Panc1 (cell line): ENCODE measurements around the gene ALK. TPM values are rescaled to one million over a fixed set of nuclear protein-coding genes. Genes with fewer than 3 reads are reported as not detected.

Experiments
- ATAC-seq: fragments of 200-7000 bp; cut with Tn5 transposase; 2 replicates; pipeline ENCODE4 v1.9.1; 2020; ENCODE audit warnings: mild to moderate bottlenecking, moderate library complexity
- BruUV-seq: library from RNA; stranded (reverse); fragments of 400-500 nt; replicated peaks from 2 replicates; lab custom pipeline; 2021; lab: Mats Ljungman, UMichigan
- CTCF ChIA-PET: fragments of 300-600 bp; sonication (Branson Sonifier 250); formaldehyde crosslinking; loops from one replicate; lab custom pipeline; 2022; ENCODE audit warnings: antibody characterized with exemption; lab: Charles Lee
- POLR2A ChIA-PET: fragments of 300-600 bp; sonication (Branson Sonifier 250); formaldehyde crosslinking; loops from one replicate; lab custom pipeline; 2022; ENCODE audit warnings: antibody characterized with exemption; lab: Charles Lee
- DNase-seq: peaks from one replicate; pipeline ENCODE4 v3.0.0-alpha.2; 2010; ENCODE audit warnings: low read depth, low spot score
- H3K27ac ChIP-seq: 2 replicates; pipeline ENCODE4 v1.5.1; 2011; ENCODE audit warnings: mild to moderate bottlenecking, low read length, inconsistent platforms
- H3K27me3 ChIP-seq: fragments of 200-500 bp; sonication (Bioruptor generic); 2 replicates; pipeline ENCODE4 v1.6.0; 2014; ENCODE audit warnings: low read length, inconsistent platforms; ENCODE audit not compliant: control insufficient read depth, insufficient read depth
- H3K36me3 ChIP-seq: fragments of 200-500 bp; sonication (Bioruptor generic); 2 replicates; pipeline ENCODE4 v1.5.1; 2014; ENCODE audit warnings: inconsistent platforms, mild to moderate bottlenecking, low read length, moderate library complexity; ENCODE audit not compliant: control insufficient read depth, insufficient read depth
- H3K4me1 ChIP-seq: 2 replicates; pipeline ENCODE4 v1.5.1; 2011; ENCODE audit warnings: inconsistent platforms, mild to moderate bottlenecking, low read length, moderate library complexity; ENCODE audit not compliant: control insufficient read depth, insufficient read depth
- H3K4me3 ChIP-seq, 2 experiments: 2 replicates each; pipeline ENCODE4 v1.5.1; 2011 to 2012; ENCODE audit warnings: low read depth in 2 of 2, low read length in 2 of 2, mild to moderate bottlenecking in 2 of 2, inconsistent platforms in 1 of 2, moderate library complexity in 1 of 2
- H3K9me3 ChIP-seq: fragments of 200-500 bp; sonication (Bioruptor generic); 2 replicates; pipeline ENCODE4 v1.5.1; 2014; ENCODE audit warnings: low read depth, mild to moderate bottlenecking, inconsistent platforms, low read length, moderate library complexity; ENCODE audit not compliant: control insufficient read depth, insufficient read depth
- POLR2AphosphoS5 ChIP-seq: IDR thresholded peaks from 2 replicates; pipeline ENCODE4 v1.6.1; 2012; ENCODE audit warnings: mild to moderate bottlenecking, low read depth, low read length, moderate library complexity
- REST ChIP-seq, 2 experiments: IDR thresholded peaks; 2 replicates each; pipeline ENCODE4 v1.6.1; 2011 to 2012; ENCODE audit warnings: low read depth in 2 of 2, control low read depth in 1 of 2, low read length in 1 of 2, mild to moderate bottlenecking in 1 of 2, moderate library complexity in 1 of 2; ENCODE audit not compliant: insufficient read depth in 1 of 2
- SIN3A ChIP-seq: IDR thresholded peaks from 2 replicates; pipeline ENCODE4 v1.6.1; 2012; ENCODE audit warnings: low read depth, mild to moderate bottlenecking, low read length, moderate library complexity, borderline replicate concordance; ENCODE audit not compliant: insufficient read depth
- TCF7L2 ChIP-seq: IDR thresholded peaks from 2 replicates; pipeline ENCODE4 v1.6.1; 2011; ENCODE audit warnings: mild to moderate bottlenecking, low read depth, low read length, inconsistent platforms
- in situ Hi-C: cut with HindIII; loops from 2 replicates; pipeline ENCODE4 v1.10.0; 2016; ENCODE audit warnings: low sequenced_read_pairs, low pct_unique_long_range_greater_than_20kb
- intact Hi-C: fragments of 100-400 bp; cut with micrococcal nuclease; formaldehyde crosslinking; loops from one replicate; pipeline ENCODE4 v1.10.0; 2022; ENCODE audit not compliant: unreplicated experiment
- total RNA-seq: library from RNA; stranded (reverse); gene quantifications from one replicate; pipeline ENCODE4 v1.2.1, GENCODE V29; 2021; ENCODE audit not compliant: unreplicated experiment
- TF ChIP-seq, protein P1 (sequence below): fragments of 450-650 bp; IDR thresholded peaks from 2 replicates; pipeline ENCODE4 v1.5.1; 2017; ENCODE audit warnings: mild to moderate bottlenecking

Gene ALK
- total RNA-seq, 1 experiment from 2014 or later: not detected

DNA sequence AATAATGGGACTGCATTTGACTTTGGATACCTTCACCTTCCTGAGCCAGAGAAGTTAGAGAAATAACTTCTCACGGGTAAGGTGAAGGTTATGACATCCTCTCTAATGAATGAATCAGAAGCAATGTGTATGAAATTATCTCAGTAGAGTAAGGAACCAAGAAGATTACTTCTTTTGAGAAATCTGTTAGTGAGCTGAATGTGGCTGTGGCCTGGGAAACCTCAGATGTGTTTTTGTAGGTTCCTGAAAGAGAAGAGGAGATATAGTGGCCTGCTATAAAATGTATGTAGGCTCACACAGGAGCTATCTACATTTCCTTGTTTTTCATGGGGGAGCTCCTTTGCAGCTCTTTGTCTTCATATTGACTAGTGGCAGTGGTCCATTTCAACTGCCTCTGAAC is 543.6 kb downstream of the ALK start:
- Histone ChIP-seq H3K4me1 (no peaks in the 10 kb centered on the region), H3K4me3 (no peak overlapping the region), H3K9me3 (no peaks in the 10 kb centered on the region), H3K27me3 (peaks cover 3% of the 10 kb centered on the region), H3K36me3 (no peaks in the 10 kb centered on the region), H3K27ac (no peak overlapping the region)
- BruUV-seq: no TSS peak
- no peak for DNase-seq
- TF ChIP-seq, protein P1, sequence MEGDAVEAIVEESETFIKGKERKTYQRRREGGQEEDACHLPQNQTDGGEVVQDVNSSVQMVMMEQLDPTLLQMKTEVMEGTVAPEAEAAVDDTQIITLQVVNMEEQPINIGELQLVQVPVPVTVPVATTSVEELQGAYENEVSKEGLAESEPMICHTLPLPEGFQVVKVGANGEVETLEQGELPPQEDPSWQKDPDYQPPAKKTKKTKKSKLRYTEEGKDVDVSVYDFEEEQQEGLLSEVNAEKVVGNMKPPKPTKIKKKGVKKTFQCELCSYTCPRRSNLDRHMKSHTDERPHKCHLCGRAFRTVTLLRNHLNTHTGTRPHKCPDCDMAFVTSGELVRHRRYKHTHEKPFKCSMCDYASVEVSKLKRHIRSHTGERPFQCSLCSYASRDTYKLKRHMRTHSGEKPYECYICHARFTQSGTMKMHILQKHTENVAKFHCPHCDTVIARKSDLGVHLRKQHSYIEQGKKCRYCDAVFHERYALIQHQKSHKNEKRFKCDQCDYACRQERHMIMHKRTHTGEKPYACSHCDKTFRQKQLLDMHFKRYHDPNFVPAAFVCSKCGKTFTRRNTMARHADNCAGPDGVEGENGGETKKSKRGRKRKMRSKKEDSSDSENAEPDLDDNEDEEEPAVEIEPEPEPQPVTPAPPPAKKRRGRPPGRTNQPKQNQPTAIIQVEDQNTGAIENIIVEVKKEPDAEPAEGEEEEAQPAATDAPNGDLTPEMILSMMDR: no peak
- TF ChIP-seq SIN3A (no peak), REST (IDR thresholded peaks at IDR 0.05; ENCODE audit: insufficient read depth in 1 of 2, low read depth in 2 of 2, low read length in 1 of 2) (no peak), TCF7L2 (no peak), POLR2AphosphoS5 (no peak)
- intact Hi-C loops: no loop called here
- ChIA-PET CTCF (no interaction called here), POLR2A (no interaction called here)
- ATAC-seq: no peak
- in situ Hi-C loops: no loop called here

DNA sequence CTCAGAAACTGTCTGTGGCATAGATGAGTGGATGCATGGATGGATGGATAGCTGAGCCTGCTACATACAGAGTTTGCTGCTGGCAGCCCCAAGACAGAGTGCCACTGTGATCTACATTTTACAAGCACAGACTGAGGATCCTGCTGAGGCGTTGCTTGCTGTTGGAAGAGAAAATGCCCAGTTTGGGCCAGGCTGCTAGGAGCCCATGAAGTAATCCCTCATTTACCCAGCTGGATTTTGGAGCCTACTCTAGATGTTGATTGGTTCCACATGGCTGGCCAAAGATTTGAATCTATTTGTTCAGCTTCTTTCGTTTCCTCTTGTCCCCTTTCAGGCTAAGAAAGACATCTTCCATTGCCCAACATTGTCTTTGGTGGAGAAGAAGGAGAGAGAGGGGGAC is 544.8 kb downstream of the ALK start:
- Histone ChIP-seq H3K36me3 (no peaks in the 10 kb centered on the region), H3K27me3 (peaks cover 5% of the 10 kb centered on the region), H3K4me3 (no peak overlapping the region), H3K9me3 (no peaks in the 10 kb centered on the region), H3K27ac (no peak overlapping the region), H3K4me1 (no peaks in the 10 kb centered on the region)
- ATAC-seq: no peak
- TF ChIP-seq REST (IDR thresholded peaks at IDR 0.05; ENCODE audit: insufficient read depth in 1 of 2, low read depth in 2 of 2, low read length in 1 of 2) (no peak), SIN3A (no peak), TCF7L2 (no peak), POLR2AphosphoS5 (no peak)
- TF ChIP-seq, protein P1: no peak
- intact Hi-C loops (no loop called here), in situ Hi-C loops (no loop called here)
- BruUV-seq: no TSS peak
- POLR2A ChIA-PET: no interaction called here
- CTCF ChIA-PET: no interaction called here
- DNase-seq: no peak
